ENCODE data around the gene LAD1.

LAD1 gene

GRCh38 chr1:201391225-201391624, 7.9 kb downstream of the LAD1 start:
- DNase-seq = no peak

- no peak for DNase-seq
These were observed 10.1 kb downstream of the LAD1 start for GRCh38 chr1:201389051-201389450.

DNA sequence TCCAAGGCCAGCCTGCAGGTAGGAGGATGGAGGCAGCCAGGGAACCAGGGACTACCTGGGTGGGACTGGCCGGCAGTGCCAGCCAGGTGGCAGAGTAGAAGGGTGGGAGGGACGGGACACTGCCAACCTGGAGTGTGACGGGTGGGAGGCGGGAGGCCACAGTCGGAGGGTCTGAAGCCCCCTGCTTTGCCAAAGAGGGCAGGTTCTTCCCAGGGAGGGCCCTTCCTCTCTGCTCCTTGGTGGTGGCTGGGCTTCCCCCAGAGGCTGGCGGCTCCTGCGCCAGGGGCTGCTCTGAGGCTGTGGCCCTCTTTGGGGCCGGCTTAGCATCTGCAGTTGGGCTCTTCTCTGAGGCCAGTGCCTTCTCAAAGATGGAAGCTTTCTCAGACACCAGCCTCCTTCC, 12.9 kb downstream of the LAD1 start:
- DNase-seq = no peak

GRCh38 chr1:201385299-201385891, 13.7 kb downstream of the LAD1 start:
- DNase-seq = no peak

- DNase-seq = no peak
These were observed 14.7 kb downstream of the LAD1 start for GRCh38 chr1:201384406-201384782.

- no peak for DNase-seq
These were observed 15.3 kb downstream of the LAD1 start for GRCh38 chr1:201383647-201384405.

DNA sequence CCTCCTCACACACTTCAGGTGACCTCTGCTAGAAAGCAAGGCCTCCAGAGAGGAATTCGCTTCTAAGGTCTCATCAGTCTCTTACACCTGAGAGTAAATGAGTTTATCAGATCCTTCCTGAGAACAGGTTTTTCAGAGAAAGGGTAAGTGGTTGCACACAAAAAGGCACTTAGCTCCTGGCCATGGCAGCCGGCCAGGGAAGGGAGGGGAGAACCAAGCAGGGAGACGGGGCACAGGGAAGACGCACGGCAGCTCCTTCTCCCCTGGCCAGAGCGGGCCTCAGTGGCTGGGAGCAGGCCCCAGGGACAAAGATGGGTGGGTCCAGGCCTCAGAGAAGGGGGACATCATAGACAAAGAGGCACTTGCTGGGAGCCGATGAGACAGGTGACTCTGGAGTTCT, 18.0 kb downstream of the LAD1 start:
- no peak for DNase-seq

- DNase-seq = no peak
These were observed 19.3 kb downstream of the LAD1 start for GRCh38 chr1:201379733-201380242.

DNA sequence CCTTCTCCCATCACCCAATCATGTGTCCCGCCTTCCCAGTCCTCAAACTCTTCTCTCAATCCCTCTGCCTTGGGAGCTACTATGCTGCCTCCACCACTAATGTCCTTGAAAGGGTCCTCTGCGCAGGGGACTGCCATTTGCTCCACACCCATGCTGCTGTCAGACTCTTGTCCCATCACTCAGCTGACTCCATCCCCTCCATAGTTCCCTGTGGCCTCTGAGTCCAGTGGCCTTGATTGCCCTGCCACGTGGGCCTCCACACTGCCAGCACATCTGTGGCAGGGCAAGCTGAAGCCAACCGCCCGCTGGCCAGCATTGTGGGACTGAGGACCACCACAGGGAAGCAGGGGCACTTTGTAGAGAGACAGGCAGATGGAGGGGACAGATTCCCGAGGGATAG, 20.3 kb downstream of the LAD1 start:
- no peak for DNase-seq

DNA sequence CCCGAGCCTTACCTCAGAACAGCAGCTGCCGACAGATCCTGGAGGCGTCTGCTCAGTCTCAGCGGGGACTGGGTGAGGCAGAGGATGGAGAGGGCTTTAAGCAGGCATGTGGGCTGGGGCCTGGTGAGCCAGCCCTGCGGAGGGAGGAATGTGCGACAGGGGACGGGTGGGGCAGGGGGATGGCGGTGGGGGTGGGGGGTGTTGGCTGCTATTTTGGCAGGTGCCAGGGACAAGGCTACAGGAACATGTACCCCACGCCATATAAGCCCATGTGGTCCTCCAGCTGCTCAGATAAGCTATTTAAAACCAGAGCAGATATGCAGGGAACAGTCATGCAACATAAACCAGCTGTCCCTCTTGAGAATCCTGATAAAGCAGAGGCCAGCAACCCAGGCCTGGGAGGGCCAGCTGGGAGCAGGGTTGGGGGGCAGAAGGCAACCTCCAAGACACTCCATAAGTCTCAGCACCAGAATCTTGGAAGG, 21.5 kb downstream of the LAD1 start, which contains the start of gene TNNT2:
TSS of gene TNNT2 (minus strand) at position 70 of the 482 bp plus-strand sequence. CDS start 4,426 bp downstream, outside the sequence.
- DNase-seq = no peak

DNA sequence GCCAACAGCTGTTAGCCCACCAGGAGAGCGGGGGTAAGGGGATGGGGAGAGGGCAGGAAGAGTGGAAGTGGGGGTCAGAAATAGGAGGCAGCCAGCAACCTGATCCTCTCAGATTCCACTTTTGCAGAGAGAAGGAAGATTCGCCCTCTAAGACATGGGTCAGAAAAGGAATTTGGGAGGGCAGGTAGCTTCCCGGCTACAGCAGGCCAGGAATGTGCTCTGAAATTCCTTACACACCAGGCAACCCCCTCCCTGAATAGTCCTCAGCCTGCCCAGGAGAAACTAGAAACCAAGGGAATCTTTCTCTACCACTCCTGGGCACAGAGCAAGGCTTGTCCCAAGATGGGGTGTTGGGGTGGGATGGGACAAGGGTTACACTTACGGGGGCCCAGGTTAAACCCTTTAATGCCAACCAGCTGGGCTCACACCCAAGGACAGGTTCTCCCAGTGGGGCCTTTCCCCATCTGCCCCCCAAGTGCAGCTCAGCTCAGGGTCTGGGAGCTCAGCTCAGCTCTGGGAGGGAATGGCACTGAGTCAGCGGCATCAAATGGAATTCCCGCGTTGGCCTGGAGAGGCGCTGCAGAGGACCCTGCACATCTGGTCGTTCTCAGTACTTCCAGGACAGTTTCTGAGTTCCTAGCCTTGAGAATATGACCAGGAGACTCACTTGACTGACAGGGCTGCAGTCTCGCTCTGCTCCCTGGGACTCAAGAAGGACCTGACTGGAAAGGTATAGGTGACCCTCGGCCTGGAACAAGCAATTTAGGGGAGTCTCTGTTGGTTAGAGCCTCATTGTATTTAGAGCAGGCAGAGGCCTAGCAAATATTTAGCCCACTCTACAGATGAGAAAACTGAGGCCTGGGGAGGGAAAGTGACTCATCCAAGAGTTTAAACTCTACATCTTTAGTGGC, 22.4 kb downstream of the LAD1 start:
- DNase-seq = no peak

- no peak for DNase-seq
These were observed 23.0 kb downstream of the LAD1 start for GRCh38 chr1:201376107-201376463.

DNA sequence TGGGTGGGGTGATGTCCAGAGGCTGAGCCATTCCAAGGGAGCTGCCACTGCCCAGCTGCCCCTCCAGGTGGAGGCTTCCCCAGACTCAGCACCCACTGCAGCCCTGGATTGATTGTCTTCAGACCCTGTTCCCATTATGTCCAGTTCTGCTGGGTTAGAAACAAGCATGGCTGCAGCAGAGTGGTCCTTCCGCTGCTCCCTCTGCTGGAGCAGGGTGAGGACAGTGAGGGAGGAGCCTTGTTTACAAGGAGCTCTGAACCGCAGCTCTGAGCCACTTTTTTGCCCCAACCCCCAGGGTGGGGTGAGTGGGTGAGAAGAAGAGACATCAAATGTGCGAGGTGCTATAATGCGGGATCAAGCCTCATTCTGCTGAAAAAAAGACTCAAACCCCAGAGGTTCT, 24.0 kb downstream of the LAD1 start:
- no peak for DNase-seq

GRCh38 chr1:201374364-201374763, 24.8 kb downstream of the LAD1 start:
- DNase-seq = no peak

GRCh38 chr1:201371792-201372191, 27.3 kb downstream of the LAD1 start:
- no peak for DNase-seq

DNA sequence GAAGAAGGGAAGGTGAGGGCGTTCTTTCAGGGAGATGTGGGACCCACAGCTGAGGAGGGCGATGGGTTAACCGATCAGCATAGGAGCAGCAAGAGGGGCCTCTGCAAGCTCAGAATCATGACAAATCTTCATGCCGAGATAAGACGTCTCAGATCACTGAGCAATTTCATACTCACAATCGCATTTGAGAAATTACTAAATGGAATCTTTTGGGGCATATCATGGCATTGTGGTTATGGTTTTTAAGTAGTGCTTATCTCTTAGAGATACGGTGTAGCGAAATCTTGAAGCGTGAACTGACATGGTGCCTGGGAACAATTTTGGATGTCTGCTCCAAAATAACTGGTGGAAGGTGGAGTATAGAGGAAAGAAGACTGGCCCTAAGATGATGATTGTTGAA, 27.8 kb downstream of the LAD1 start:
- DNase-seq = no peak

DNA sequence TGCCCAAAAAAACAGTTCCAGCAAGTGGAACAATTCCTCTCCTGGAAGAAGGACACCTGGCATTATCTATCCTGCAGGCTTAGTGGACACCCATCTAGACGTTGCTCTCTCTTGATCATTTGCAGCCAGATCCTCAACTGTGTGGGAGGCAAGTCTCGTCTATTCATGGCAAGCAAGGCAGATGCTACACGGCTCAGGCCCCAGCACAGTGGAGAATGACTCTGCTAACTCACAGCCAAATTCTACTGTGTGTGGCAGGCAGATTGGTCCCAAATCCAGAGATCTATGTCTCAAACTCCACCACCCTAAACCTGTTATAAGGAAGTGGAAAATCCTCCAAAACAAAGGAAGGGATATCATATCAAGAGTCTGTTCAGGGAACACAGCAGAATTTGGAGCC, 28.6 kb downstream of the LAD1 start:
- DNase-seq = no peak

DNA sequence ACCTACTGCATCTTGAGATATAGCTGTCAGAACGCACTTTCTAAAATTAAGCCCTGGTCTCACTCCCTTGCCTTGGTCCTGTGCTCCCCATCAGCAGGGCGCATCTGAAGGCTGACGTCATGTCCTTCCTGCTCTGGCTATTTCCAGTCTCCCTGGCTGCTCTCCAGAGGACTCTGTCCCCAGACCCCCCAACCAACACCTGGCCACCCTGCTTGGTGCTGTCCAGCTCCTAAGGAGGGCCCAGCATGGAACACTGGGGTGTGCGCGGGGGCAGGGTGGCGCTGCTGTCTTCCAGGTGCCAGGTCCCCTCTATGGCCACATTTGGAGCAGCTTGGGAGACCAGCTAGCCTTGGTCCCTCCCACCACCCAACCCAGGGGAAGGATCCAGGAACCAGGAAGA, 29.9 kb downstream of the LAD1 start:
- DNase-seq = no peak

DNA sequence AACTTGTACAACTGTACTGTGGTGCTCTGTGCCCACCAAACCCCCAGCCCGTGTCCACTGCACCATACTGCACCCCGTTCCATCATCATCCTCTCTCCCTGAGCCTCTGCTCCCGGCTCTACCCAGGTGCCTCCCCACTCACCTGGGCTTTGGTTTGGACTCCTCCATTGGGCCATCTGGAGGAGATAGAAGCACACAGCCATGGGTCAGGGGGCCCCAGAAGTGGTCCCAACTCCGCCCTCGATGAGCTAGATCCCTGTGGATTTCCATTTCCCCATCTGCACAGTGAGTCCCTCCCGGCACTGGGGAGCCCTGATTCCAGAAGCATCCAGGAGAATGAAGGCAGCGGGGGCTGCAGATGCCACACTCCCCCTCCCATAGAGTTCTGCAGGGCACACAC, 32.4 kb downstream of the LAD1 start:
- DNase-seq = no peak

DNA sequence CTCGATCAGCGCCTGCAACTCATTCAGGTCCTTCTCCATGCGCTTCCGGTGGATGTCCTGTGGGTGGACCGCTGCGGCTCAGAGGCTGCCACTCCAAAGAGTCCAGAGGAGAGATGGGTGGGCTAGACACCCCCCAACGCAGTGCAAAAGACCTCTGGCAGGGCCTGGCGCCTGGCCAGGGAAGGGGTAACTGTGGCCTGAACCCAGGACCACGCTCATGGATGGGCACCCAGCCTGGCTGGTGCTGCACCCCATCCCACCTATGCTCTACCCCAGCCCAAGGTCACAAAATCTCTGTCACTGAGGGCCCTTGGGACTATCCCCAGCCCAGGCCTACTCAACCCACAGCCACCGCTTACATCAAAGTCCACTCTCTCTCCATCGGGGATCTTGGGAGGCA, 33.9 kb downstream of the LAD1 start:
- no peak for DNase-seq

- no peak for DNase-seq
These were observed 34.4 kb downstream of the LAD1 start for GRCh38 chr1:201364808-201365105.

- no peak for DNase-seq
These were observed 35.7 kb downstream of the LAD1 start for GRCh38 chr1:201363467-201363866.

DNA sequence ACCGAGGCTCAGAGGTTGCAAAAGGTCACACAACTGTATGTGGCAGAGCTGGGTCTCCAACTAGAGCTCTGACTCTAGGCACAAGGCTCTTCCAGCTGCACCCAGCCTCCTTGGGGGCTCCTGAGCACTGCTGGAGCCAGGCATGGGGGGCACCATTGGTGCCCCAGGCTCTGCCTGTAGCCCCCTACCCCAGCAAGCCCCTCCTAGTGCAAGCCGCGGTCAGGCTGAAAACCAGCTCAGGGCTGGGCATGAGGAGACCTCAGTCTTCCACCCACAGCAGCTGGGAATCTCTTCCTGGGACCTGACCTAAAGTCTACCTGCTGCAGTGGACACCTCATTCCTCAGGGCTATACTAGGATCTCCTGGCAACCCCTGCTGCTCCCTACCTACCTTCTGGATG, 36.2 kb downstream of the LAD1 start:
- DNase-seq = no peak
